ENCODE results near the gene COPB1.

DNA sequence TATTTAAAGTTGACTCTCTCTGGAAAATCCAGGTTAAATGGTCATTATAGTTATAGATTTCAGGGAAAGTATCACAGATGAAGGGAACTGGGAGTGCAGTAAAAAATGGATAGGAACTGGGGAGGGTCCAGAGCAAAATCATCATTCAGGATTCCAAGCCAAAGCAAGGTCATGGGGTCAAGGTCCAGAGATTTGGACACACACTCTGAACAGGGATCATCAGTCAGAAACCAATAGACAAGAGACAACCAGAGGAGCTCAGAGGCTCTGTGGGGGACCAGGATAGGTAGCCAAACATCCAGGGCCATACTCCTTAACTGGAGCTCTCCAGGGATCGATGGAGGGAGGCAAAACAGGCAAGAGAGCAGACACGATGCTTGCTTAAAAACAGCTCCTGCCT, 47.8 kb upstream of the COPB1 start:
- TF ChIP-seq PHB2 (IDR thresholded peaks at IDR 0.05; ENCODE audit: partially characterized antibody) (no peak), ZNF143 (CRISPR knock-in tag; IDR thresholded peaks at IDR 0.05) (no peak), EZH2 (conservative IDR thresholded peaks at IDR 0.05; ENCODE audit: low read depth, low read length) (no peak), KDM5A (IDR thresholded peaks at IDR 0.05; ENCODE audit: borderline replicate concordance, low read length) (no peak), HHEX (CRISPR knock-in tag; IDR thresholded peaks at IDR 0.05) (no peak), NONO (IDR thresholded peaks at IDR 0.05) (no peak), NONO (CRISPR knock-in tag; conservative IDR thresholded peaks at IDR 0.05) (no peak), HDAC6 (IDR thresholded peaks at IDR 0.05; ENCODE audit: low read depth, low read length) (no peak), POLR2A (IDR thresholded peaks at IDR 0.05; ENCODE audit: insufficient read depth in 1 of 2, low read depth in 2 of 2, low read length in 2 of 2) (no peak), YY1 (IDR thresholded peaks at IDR 0.05; ENCODE audit: insufficient read depth, insufficient replicate concordance, low read depth, low read length) (no peak), HMGXB3 (CRISPR knock-in tag; IDR thresholded peaks at IDR 0.05; ENCODE audit: borderline replicate concordance) (no peak), ZNF670 (CRISPR knock-in tag; IDR thresholded peaks at IDR 0.05; ENCODE audit: borderline replicate concordance) (no peak)
- TF ChIP-seq, protein P1, sequence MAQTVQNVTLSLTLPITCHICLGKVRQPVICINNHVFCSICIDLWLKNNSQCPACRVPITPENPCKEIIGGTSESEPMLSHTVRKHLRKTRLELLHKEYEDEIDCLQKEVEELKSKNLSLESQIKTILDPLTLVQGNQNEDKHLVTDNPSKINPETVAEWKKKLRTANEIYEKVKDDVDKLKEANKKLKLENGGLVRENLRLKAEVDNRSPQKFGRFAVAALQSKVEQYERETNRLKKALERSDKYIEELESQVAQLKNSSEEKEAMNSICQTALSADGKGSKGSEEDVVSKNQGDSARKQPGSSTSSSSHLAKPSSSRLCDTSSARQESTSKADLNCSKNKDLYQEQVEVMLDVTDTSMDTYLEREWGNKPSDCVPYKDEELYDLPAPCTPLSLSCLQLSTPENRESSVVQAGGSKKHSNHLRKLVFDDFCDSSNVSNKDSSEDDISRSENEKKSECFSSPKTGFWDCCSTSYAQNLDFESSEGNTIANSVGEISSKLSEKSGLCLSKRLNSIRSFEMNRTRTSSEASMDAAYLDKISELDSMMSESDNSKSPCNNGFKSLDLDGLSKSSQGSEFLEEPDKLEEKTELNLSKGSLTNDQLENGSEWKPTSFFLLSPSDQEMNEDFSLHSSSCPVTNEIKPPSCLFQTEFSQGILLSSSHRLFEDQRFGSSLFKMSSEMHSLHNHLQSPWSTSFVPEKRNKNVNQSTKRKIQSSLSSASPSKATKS (CRISPR knock-in tag; IDR thresholded peaks at IDR 0.05) = no peak
- TF ChIP-seq, protein P2, sequence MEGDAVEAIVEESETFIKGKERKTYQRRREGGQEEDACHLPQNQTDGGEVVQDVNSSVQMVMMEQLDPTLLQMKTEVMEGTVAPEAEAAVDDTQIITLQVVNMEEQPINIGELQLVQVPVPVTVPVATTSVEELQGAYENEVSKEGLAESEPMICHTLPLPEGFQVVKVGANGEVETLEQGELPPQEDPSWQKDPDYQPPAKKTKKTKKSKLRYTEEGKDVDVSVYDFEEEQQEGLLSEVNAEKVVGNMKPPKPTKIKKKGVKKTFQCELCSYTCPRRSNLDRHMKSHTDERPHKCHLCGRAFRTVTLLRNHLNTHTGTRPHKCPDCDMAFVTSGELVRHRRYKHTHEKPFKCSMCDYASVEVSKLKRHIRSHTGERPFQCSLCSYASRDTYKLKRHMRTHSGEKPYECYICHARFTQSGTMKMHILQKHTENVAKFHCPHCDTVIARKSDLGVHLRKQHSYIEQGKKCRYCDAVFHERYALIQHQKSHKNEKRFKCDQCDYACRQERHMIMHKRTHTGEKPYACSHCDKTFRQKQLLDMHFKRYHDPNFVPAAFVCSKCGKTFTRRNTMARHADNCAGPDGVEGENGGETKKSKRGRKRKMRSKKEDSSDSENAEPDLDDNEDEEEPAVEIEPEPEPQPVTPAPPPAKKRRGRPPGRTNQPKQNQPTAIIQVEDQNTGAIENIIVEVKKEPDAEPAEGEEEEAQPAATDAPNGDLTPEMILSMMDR (CRISPR knock-in tag; IDR thresholded peaks at IDR 0.05) = no peak
- TF ChIP-seq, protein P3, sequence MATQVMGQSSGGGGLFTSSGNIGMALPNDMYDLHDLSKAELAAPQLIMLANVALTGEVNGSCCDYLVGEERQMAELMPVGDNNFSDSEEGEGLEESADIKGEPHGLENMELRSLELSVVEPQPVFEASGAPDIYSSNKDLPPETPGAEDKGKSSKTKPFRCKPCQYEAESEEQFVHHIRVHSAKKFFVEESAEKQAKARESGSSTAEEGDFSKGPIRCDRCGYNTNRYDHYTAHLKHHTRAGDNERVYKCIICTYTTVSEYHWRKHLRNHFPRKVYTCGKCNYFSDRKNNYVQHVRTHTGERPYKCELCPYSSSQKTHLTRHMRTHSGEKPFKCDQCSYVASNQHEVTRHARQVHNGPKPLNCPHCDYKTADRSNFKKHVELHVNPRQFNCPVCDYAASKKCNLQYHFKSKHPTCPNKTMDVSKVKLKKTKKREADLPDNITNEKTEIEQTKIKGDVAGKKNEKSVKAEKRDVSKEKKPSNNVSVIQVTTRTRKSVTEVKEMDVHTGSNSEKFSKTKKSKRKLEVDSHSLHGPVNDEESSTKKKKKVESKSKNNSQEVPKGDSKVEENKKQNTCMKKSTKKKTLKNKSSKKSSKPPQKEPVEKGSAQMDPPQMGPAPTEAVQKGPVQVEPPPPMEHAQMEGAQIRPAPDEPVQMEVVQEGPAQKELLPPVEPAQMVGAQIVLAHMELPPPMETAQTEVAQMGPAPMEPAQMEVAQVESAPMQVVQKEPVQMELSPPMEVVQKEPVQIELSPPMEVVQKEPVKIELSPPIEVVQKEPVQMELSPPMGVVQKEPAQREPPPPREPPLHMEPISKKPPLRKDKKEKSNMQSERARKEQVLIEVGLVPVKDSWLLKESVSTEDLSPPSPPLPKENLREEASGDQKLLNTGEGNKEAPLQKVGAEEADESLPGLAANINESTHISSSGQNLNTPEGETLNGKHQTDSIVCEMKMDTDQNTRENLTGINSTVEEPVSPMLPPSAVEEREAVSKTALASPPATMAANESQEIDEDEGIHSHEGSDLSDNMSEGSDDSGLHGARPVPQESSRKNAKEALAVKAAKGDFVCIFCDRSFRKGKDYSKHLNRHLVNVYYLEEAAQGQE (IDR thresholded peaks at IDR 0.05; ENCODE audit: borderline replicate concordance in 1 of 2, low read depth in 1 of 2, low read length in 2 of 2) = no peak
